ENCODE results near the gene CDKAL1.
"Not testable (repeated sequence)": the region's sequence is repeated elsewhere in the genome, so short reads cannot be mapped to it uniquely, and the experiment has no call there.

The CDKAL1 gene

DNA sequence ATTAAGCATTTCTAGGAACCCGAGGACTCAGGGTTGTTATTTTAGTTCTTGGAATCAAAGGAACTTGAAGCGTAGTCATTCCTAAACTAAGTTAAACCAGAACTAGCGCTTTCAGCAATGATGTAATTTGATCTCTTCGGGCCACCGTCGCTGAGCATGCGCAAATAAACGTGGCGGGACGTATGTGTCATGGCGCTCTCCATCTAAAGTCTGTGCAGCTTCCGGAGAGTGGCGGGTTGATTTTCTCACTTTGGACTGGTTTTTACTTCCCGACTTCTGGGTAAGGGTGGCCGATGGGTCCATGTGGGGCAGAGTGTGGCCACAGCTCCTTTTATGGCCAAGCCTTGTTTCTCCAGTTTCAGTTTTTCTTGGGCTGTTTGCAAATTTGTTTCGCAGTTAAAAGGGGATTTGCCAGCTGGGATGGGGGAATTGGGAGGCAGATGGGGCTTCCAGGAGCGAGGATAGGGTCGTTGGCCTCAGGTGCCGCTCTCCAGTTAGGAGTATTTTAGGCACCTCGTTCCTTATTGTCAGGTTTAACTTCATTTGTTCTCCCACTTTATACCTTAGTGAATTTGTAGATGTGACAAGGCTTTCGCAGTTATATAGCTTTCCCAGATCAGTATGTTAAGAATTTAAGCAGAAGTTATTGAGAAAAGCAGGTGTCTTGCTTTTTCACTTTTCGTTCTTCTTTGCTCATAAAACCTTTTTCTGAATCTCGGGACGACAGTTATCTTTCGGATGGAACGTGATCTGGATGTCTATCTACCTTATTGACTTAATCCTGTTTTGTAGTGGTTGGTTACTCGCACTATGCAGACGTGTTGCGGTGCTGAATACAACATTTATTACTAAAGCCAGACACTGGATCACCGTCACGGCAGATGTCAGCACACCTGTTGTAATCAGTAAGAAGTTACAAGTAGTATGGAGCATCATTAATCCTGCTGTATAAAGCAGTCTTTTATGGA is at the start of gene CDKAL1:
Gene CDKAL1 (plus strand): TSS at position 163 of the 968 bp plus-strand sequence. CDS start 11,894 bp downstream, outside the sequence.
- peak; percentile 92 for DNase-seq (ENCODE audit: low read depth)

GRCh38 chr6:20486641-20487040 is 47.6 kb upstream of the CDKAL1 start:
- no peak for DNase-seq (ENCODE audit: low read depth)

- no peak for DNase-seq (ENCODE audit: low read depth)
Observed at GRCh38 chr6:20487669-20488375, 46.4 kb upstream of the CDKAL1 start.

DNA sequence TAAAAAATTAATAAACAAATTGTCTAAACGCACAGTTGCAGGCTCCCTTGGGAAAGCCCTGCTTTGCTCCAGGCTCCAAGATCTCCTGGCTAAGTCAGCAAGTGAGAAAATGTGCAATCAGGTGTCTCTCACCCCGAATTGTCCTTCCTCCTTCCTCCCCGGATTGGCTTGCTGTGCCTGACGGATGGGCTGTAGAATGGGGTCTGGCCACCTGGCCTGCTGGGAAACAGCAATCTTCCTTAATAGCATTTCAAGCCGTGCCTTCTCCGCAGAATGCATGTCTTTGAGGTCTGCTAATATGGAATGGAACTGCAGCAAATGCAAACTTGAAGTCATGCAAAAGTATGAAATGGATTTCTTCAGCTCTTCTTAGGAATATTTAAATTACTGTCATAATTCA is 43.7 kb upstream of the CDKAL1 start:
- DNase-seq (ENCODE audit: low read depth): no peak

DNA sequence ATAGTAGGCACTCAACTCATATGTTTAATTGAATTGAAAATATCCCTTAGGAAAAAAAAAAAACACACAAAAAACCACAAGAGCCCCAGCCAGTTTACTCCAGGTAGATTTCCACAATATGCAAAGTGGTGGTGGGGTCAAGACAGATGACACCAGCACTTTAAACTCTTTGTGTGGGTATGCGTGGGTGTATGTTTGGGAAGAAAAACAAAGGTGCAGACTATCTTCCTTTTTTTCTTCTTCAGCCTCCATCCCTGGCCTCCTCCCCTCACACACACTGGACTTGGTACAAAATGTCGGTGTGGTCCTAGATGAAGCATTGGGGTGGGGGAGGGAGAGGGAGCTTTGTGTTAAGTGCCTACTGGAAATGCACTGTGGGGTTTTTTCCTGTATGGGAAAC is 42.2 kb upstream of the CDKAL1 start:
- DNase-seq (ENCODE audit: low read depth): no peak

- peak; percentile 91 for DNase-seq (ENCODE audit: low read depth)
Observed at GRCh38 chr6:20497216-20498040, 36.8 kb upstream of the CDKAL1 start.

DNA sequence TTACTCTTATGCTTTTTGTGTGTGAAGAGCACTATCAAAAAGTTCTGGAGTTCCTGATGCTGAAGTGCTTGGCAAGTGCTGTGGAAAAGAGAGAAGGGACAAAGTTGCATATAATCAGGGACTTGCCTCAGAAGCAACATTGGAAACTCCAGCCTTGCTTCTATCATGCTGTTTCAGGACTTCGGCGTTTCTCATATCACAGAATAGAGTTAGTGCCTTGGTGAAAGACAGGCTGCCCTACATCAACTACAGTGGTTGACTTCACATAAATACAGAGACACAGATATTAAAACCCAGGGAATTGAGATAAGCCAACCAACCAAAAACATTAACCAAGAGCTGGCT is 36.2 kb upstream of the CDKAL1 start:
- DNase-seq (ENCODE audit: low read depth): no peak

GRCh38 chr6:20509212-20509611 is 25.0 kb upstream of the CDKAL1 start:
- DNase-seq (ENCODE audit: low read depth): no peak

DNA sequence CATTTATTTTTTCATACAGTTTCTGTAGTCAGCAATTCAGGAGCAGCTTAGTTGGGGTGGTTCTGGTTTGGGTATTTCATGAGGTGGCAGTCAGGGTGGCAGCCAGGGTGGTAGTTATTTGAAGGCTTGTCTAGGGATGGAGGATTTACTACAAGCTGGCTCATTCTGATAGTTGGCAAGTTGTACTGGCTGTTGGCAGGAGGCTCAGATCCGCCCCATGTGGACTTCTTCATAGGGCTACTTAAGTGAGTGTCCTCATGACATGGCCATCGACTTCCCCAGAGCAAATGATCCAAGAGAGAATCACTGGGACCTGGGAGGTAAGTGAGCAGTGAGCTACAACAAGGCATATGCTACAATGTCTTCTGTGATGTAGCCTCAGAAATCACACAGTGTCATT is 22.4 kb upstream of the CDKAL1 start:
- no peak for DNase-seq (ENCODE audit: low read depth)

- DNase-seq (ENCODE audit: low read depth): not testable (repeated sequence)
Observed at GRCh38 chr6:20525208-20525607, 9.0 kb upstream of the CDKAL1 start.

DNA sequence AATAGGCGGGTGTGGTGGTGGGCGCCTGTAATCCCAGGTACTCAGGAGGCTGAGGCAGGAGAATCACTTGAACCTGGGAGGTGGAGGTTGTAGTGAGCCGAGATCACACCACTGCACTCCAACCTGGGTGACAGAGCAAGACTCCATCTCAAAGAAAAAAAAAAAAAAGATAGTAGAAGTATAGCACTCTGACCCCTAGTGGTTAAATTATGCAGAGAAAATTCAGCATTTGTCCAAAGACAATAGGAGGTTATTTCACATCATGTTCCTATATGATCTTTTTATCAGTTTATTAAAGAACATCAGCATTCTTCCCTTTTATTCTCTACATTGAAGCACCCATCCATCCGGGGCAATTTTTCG is 5.2 kb upstream of the CDKAL1 start:
- peak; percentile 53 for DNase-seq (ENCODE audit: low read depth)

DNA sequence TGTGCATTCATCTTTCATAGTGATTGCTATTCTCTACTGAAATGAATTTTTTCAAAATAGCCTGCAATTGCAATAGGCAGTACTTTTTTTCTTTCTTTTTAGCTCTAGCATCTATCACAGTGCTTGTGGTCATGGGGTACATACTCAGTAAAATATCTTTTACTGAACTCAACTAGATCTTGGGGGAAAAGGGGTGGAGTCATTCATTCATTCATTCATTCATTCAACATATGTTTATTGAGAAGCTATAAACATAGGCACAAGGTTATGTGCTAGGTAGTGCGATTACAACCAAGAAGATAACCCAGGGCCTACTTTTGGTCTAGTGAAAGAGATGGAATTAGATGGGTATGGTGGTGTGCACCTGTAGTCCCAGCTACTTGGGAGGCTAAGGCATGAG is 1.4 kb upstream of the CDKAL1 start:
- no peak for DNase-seq (ENCODE audit: low read depth)

- DNase-seq (ENCODE audit: low read depth): no peak
Observed at GRCh38 chr6:20533746-20534294, 437 bp upstream of the CDKAL1 start.

DNA sequence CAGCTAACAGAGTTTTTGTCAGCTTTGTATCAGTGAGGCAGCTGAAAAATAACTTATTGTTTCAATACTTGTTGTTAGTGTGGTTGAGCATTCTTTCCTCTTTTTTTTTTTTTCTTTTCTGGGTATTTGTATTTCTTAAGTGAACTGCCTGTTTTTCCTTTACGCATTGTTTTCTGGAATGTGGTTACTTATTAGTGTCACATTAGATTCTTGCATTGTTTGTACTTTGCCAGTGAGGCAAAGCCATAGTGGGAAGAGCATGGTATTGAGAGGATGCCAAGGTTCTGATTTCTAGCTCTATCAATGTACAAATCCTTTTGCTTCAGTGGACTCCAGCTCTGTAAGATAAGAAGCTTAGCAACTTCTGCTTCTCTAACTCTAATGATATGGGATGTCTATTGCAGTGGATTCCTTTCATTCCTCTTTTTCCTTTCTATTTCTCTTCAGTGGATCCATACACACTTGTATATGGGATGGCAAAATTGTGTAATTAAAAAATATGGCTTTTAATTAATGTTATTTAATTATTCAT is 3.9 kb downstream of the CDKAL1 start:
- no peak for DNase-seq (ENCODE audit: low read depth)

DNA sequence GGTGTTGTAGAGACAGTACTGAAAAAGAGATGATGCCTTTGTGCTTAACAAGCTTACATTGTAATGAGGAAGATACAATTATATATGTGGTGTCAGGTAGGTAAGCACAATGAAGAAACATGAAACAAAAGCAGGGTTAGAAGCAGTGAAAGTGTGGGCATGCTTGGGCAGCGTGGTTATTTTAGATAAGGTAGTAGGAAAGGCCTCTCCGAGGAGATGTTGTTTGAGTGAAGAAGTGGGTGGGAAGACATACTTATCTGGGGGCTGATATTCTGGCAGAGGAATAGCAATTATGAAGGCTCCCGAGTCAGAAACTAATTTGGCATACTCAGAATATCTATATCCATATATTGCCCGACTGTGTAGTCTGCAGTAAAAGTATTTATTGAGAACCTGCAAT is 4.7 kb downstream of the CDKAL1 start:
- DNase-seq (ENCODE audit: low read depth): no peak

DNA sequence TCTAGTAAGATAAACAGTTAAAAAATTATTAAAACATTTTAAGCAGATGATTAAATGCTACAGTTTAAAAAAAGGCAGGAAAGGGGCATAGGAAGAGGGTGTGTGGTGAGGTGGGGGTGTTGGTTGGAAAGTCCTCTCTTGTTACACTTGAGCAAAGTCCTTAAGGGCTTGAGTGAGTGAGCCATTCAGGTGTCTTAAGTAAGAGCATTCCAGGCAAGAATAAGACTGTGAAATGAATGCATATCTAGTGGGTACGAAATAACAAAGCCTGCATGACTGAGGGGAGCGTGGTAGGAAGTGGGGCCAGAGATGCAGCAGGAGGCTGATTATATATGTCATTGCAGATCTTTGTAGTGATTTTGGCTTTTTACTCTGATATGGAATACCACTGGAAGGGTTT is 5.1 kb downstream of the CDKAL1 start:
- DNase-seq (ENCODE audit: low read depth): no peak

DNA sequence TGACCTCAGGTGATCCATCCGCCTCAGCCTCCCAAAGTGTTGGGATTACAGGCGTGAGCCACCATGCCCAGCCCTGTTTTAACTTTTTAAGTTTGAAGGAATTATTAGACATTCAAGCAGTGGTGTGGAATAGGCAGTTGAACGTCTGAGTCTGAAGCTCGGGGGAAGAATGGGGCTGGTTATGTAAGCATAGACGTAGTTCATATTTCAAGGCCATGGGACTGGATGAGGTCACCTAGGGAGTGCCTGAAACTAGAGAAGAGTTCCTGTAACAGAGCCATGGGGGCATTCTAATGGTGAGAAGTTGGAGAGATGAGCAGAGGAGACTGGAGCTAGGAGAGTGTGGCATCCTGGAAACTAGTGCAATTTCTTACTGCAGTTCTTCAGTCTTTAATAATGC is 6.4 kb downstream of the CDKAL1 start:
- DNase-seq (ENCODE audit: low read depth): no peak

GRCh38 chr6:20541382-20541781 is 7.1 kb downstream of the CDKAL1 start:
- DNase-seq (ENCODE audit: low read depth): no peak

DNA sequence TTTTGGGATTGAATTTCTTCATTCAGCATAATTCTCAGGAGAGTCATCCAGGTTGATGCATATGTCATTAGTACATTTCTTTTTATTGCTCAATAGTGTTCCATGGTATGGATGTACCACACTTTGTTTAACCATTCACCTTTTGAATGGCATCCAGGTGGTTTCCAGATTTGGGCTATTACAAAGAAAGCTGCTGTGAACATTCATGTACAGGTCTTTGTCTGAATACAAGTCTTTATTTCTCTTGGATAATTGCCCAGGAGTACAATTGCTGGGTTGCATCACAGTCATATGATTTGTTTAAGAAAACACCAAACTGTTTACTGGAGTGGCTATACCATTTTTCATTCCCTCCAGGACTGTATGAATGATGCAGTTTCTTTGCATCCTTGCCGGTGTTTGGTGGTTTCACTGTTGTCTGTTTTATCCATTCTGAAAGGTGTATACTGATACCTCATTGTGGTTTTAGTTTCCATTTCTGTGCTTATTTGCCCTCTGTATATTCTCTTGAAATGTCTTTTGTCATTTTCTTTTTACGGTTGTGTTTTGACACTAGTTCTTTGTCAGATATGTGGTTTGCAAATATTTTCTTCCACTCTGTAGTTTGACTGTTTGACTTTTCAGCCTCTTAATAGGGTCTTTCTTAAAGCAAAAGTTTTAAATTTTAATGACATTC is 8.8 kb downstream of the CDKAL1 start:
- DNase-seq (ENCODE audit: low read depth): peak; percentile 51

DNA sequence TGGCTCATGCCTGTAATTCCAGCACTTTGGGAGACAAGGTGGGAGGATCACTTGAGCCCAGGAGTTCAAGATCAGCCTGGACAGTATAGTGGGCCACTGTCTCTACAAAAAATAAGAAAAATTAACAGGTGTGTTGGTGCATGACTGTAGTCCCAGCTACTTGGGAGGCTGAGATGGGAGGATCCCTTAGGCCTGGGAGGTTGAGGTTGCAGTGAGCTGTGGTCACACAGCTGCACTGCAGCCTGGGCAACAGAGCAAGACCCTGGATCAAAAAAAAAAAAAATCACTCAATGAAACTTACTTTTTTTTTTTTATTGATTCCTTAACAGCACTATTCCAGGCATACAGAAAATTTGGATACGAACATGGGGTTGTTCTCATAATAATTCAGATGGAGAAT is 14.0 kb downstream of the CDKAL1 start:
- no peak for DNase-seq (ENCODE audit: low read depth)

- DNase-seq (ENCODE audit: low read depth): not testable (repeated sequence)
Observed at GRCh38 chr6:20549398-20549797, 15.1 kb downstream of the CDKAL1 start.
